Measurements from ENCODE around the gene EIF6. TPM values are rescaled to one million over a fixed set of nuclear protein-coding genes. Genes with fewer than 3 reads are reported as not detected.

Gene EIF6
- total RNA-seq, 1 donor from 2014 or later, result 58.3 TPM

DNA sequence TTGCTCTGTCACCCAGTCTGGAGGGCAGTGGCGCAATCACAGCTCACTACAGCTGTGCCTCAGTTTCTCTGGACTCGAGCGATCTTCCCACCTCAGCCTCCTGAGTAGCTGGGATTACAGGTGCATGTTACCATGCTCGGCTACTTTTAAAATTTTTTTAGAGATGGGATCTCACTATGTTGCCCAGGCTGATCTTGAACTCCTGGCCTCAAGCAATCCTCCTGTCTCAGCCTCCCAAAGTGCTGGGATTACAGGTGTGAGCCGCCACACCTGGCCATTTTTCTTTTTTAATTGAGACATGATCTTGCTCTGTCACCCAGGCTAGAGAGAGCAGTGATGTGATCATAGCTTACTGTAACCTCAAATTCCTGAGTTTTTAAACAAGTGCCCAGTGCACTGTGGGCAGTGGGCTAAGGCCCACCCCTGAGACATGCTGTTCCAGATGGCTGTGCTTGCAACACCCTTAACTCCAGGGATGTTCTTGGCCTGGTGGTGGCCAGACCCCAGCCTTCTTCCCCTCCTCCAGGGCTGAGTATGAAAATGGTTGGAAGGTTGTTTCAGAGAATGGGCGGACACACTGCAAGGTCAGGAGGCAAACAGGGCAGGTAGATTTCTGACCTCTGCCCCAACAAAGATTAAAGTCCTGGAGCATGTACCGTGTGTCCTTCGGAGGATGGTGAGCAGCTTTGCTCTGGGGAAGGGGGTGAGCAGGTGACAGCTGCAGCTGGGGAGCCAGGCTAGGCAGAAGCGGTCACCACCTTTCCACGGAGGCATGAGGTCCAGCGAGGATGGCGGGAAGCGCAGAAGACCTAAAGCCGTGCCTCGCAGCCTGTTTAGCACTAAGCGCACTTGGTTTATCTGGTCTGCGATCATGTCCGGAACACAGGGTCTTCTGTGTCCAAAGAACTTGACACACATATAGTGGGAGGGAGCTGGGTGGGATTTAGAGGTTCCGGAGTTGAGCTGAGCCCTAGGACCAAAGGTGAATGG, 9.0 kb upstream of the EIF6 start:
- no peak for DNase-seq

- DNase-seq, result no peak
Measured at GRCh38 chr20:35292504-35293285, 8.1 kb upstream of the EIF6 start.

GRCh38 chr20:35291654-35292503, 7.3 kb upstream of the EIF6 start, which contains the start of gene FAM83C:
FAM83C (minus strand) TSS chr20:35292425; CDS start chr20:35292304, 121 bp downstream.
- DNase-seq, result no peak

DNA sequence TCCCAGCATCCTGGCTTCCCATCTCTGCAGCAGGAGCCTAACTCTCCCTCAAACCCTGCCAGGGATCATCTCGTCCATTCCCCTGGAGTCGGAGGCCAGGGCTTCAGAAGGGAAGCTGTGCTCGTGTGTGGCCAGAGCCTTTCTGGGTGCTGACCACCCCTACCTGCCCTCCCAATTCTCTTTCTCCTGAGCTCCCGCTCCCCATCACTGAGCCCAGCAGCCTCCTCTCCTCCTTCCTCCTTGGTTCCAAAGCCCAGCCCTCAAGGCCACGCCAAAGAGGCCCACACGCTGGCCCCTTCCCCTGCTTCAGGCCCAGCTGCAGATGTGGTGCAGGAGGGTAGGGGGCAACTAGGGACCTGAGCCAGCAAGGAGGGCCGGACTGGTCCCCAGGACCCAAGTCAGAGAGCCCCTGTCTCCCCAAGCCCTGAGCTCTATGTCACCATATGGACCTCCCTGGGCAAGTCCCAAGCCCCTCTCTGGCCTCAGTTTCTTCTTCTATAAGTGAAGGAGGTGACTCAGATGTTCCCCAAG, 6.4 kb upstream of the EIF6 start:
- DNase-seq, result no peak

GRCh38 chr20:35290186-35290886, 5.8 kb upstream of the EIF6 start:
- no peak for DNase-seq

DNA sequence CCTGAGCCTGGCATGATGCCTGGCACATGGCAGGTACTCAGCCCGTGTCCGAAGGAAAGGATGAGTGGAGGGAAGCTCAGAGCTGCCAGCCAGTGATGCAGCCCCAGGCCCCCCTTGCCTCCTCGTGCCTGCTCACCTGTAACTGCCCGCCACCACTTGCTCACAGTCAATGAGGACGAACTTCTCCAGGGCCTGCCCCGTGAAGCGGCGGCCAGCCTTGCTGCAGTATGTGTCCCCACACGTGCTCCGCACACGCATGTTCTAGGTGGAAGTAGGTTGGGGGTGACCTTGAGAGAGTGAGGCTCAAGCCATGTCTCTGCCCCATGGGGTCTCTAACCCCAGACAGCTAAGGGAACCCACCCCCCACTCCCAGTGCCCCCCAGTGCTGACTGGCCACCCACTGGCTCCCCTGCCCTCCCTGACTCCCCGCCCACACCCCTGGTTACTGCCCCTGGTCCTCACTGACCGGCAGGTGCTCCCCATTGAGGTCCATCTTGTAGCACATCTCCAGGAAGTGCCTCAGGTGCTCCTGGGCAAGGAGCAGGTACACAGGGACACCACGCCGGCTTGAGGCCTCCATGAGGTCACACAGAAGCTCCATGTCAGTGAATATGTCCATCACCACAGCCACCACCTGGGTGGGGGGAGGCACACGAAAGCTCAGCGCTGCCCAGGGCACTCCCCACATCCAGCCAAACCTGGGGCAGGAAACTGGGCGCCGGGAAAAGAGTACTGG, 3.9 kb upstream of the EIF6 start:
- no peak for DNase-seq

GRCh38 chr20:35287509-35288324, 3.1 kb upstream of the EIF6 start:
- no peak for DNase-seq

- no peak for DNase-seq
Measured at GRCh38 chr20:35286899-35287508, 2.4 kb upstream of the EIF6 start.

DNA sequence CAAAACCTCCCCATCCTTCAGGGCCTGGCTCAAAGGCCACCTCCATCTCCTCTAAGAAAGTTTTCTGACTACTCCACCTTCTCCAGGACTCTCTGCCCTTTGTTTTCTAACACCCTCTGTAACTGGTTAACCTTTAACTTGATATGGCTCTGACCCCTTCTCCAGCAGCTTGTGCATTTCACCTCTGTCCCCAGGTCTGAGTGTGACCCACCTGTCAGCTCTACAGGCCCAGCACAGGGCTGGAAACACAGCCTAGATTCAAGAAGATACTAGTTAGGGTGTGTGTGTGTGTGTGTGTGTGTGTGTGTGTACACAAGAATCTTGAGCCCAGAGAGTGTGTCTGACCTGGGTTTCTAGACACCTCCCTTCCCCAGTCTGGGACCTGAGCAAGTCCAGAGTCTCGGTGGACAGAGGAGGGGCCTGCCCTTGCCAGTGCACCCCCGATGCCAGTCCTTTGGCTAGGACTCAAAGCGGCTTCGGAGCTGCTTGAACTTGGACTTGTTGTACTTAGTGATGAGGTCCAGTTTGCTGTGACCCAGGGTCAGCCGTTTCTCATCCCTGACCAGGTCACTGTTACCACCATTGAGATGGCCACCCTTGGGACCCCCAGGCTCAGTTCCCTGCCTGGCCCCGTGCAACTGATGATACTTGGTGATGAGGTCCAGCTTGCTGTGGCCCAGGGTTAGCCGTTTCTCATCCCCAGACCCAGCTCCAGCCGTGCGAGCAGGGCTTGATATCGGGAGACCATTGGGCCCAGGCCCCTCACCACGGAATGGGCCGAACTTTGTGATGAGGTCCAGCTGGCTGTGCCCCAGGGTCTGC, 1.7 kb upstream of the EIF6 start:
- no peak for DNase-seq

GRCh38 chr20:35285806-35286076, 1.2 kb upstream of the EIF6 start:
- DNase-seq, result no peak

- DNase-seq, result no peak
Measured at GRCh38 chr20:35284992-35285805, 627 bp upstream of the EIF6 start.

- no peak for DNase-seq
Measured at GRCh38 chr20:35283441-35284266, 918 bp downstream of the EIF6 start.

DNA sequence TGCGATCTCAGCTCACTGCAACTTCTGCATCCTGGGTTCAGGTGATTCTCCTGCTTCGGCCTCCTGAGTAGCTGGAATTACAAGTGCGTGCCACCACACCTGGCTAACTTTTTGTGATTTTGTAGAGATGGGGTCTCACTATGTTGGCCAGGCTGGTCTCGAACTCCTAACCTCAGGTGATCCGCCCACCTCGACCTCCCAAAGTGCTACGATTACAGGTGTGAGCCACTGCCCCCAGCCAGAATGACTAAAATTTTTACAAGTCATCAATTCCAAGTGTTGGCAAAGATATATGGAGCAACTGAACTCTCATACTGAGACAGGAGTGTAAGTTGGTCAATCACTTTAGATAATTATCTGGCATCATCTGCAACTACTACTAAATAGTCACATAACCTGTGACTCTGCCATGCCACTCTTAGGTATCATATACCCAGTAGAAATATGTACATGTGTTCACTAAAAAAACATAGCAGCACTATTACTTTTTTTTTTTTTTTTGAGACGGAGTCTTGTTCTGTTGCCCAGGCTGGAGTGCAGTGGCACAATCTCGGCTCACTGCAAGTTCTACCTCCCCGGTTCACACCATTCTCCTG, 3.0 kb downstream of the EIF6 start:
- no peak for DNase-seq

GRCh38 chr20:35280523-35280922, 4.0 kb downstream of the EIF6 start:
- no peak for DNase-seq

GRCh38 chr20:35279533-35280174, 4.9 kb downstream of the EIF6 start:
- DNase-seq, result no peak

DNA sequence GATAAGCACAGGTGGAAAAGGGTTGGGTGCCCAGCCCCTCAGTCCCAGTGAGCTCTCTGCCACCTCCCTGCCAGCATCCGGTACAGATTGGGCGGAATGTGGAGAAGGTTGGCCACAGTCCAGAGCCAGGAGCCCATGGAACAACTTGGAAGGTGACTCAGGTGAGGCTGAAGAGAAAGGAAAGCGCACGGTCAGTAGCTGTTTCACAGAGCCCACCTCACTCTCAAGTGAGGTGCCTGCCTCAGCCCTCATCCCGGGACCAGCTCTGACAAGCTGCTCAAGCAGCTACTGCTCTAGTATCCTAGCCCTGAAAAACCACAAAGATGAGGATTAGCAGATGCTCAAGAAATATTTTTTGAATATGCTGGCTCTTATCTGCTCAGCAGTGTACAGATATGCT, 5.5 kb downstream of the EIF6 start:
- no peak for DNase-seq
